ENCODE results near the gene PDE6B.

GRCh38 chr4:717601-718320 is 92.4 kb downstream of the PDE6B start:
- TF ChIP-seq CTCF (IDR thresholded peaks at IDR 0.05 in 4 of 5, conservative IDR thresholded peaks at IDR 0.05 in 1 of 5) = no peak
- no peak for TF ChIP-seq POLR2A (IDR thresholded peaks at IDR 0.05)

All from gastrocnemius medialis (tissue), 4 donors.